ENCODE measurements around the gene TIAM2. TPM values are rescaled to one million over a fixed set of nuclear protein-coding genes. Genes with fewer than 3 reads are reported as not detected.
A peak's percentile ranks its signal among the peaks of the same experiment; 100 is the strongest.

Gene TIAM2
- total RNA-seq, 1 donor from 2014 or later, result 36.8 TPM

DNA sequence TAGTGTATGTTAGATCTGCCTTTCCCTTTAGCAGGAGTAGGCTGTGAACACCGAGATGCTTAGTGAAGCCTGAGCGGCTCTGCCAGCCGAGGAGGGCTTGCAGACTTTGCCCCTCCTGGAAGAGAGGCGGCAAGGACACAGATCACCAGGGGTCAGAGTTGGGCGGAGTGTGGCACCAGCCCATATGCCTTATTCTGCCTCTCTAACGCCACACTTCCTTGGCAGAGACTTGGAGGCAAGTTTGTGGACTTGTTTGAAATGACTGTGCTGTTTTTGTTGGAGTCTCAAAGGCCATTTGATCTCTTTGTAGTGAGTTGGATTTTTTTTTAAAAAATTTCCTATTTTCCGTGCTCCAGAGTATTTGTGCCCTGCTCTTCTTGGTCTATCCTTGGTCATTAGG, 224.2 kb downstream of the TIAM2 start:
- Mint-ChIP-seq H3K4me3 (no peak overlapping the region), H3K9me3 (peaks cover 3% of the 10 kb centered on the region), H3K27me3 (ENCODE audit: low read depth) (no peaks in the 10 kb centered on the region), H3K36me3 (ENCODE audit: low read depth) (peaks cover 9% of the 10 kb centered on the region), H3K4me1 (peaks cover 41% of the 10 kb centered on the region), H3K27ac (ENCODE audit: unreplicated experiment) (no peak overlapping the region)
- DNase-seq (ENCODE audit: low read depth, low spot score), result no peak
- no peak for TF ChIP-seq CTCF (conservative IDR thresholded peaks at IDR 0.05)

- TF ChIP-seq CTCF (conservative IDR thresholded peaks at IDR 0.05), result no peak
- Mint-ChIP-seq H3K9me3 (peaks cover 3% of the 10 kb centered on the region), H3K4me1 (peaks cover 41% of the 10 kb centered on the region), H3K27ac (ENCODE audit: unreplicated experiment) (peak overlapping the region; percentile 23), H3K27me3 (ENCODE audit: low read depth) (no peaks in the 10 kb centered on the region), H3K4me3 (no peak overlapping the region), H3K36me3 (ENCODE audit: low read depth) (peaks cover 9% of the 10 kb centered on the region)
- DNase-seq (ENCODE audit: low read depth, low spot score), result no peak
These were observed 224.8 kb downstream of the TIAM2 start for GRCh38 chr6:155219858-155220301.

DNA sequence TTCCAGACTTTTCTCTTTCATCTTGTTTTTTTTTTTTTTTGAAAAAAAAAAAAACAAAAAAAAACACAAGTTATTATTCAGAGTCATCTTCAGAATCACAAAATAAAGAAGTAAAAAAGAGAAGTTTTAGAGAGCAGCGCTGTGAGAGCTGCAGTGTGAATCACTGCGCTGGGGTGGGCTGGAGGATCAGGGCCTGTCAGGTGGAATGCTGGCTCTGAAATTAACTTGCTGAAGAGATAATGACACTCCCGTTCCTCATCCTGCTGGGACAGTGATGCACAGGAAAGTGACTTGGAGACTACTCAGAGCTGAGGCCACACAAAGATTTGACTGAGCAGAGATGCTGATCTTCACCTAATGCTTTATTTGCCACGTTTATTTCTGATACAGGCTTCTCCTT, 226.0 kb downstream of the TIAM2 start:
- peaks cover 9% of the 10 kb centered on the region for H3K36me3 Mint-ChIP-seq (ENCODE audit: low read depth)
- H3K4me3 Mint-ChIP-seq, result no peak overlapping the region
- DNase-seq (ENCODE audit: low read depth, low spot score), result no peak
- no peaks in the 10 kb centered on the region for H3K27me3 Mint-ChIP-seq (ENCODE audit: low read depth)
- peaks cover 3% of the 10 kb centered on the region for H3K9me3 Mint-ChIP-seq
- no peak overlapping the region for H3K27ac Mint-ChIP-seq (ENCODE audit: unreplicated experiment)
- peaks cover 37% of the 10 kb centered on the region for H3K4me1 Mint-ChIP-seq
- TF ChIP-seq CTCF (conservative IDR thresholded peaks at IDR 0.05), result no peak

DNA sequence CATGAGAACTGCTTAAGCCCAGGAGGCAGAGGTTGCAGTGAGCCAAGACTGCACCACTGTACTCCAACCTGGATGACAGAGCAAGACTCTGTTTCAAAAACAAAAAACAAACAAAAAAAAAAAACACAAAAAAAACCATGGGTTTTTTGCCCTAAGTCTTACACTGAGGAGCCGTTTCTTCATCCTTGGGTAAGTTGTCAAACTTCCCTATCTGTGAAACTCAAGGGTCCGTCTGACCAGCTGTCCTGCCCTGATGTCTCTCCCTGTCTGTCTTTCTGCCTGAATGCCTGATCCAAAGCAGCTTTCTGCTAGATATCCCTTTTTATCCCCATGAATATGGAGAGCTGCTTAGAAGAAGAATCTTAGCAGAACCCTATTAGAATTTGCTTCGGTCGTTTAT, 227.4 kb downstream of the TIAM2 start:
- Mint-ChIP-seq H3K27ac (ENCODE audit: unreplicated experiment) (no peak overlapping the region), H3K36me3 (ENCODE audit: low read depth) (peaks cover 16% of the 10 kb centered on the region), H3K27me3 (ENCODE audit: low read depth) (no peaks in the 10 kb centered on the region), H3K4me1 (peaks cover 30% of the 10 kb centered on the region), H3K4me3 (no peak overlapping the region), H3K9me3 (peaks cover 6% of the 10 kb centered on the region)
- TF ChIP-seq CTCF (conservative IDR thresholded peaks at IDR 0.05), result no peak
- no peak for DNase-seq (ENCODE audit: low read depth, low spot score)

DNA sequence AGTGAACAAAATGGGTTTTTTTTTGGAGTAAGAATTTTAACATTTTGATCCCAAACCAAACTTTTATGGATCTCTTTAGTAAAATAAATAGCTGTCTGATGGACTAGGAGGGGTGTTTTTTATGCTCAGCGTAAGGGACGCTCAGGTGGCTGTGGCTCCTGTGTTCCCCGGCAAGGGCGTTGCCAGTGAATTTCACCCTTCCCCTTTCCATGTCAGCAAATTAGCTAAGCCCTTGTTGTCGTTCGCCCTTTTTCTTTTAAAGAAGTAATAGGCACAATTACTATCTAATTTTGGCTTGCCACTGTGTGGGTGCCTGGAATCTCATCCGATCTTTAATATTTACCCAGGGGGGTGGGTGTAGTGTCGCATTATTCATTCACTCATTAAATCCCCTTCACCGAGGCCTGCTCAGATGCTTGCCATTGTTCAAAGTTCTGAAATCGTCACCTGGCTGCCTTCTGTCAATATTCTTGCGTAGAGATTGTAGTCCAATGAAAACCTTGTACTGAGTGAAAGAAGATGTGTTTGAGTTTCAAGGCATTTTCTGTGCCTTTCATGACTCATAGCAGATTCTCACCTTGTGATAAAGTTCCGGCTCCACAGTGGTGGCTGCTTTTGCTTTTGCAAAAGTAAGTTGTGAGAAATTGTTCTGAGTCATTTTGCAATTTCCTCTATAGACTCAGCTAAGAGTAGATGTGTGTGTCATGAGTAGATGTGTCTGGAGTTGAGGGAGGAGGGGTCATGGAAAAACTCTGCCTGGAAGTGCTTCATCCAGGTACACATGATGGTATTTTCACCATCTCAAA, 228.7 kb downstream of the TIAM2 start:
- peaks cover 25% of the 10 kb centered on the region for H3K4me1 Mint-ChIP-seq
- H3K9me3 Mint-ChIP-seq, result peaks cover 6% of the 10 kb centered on the region

More for the DNA sequence above, 228.7 kb downstream of the TIAM2 start:
- H3K27ac Mint-ChIP-seq (ENCODE audit: unreplicated experiment), result no peak overlapping the region
- no peak for DNase-seq (ENCODE audit: low read depth, low spot score)
- H3K4me3 Mint-ChIP-seq, result no peak overlapping the region
- no peak for TF ChIP-seq CTCF (conservative IDR thresholded peaks at IDR 0.05)
- H3K36me3 Mint-ChIP-seq (ENCODE audit: low read depth), result peaks cover 21% of the 10 kb centered on the region
- no peaks in the 10 kb centered on the region for H3K27me3 Mint-ChIP-seq (ENCODE audit: low read depth)

Data from neural crest cell (in vitro differentiated cells).